Vagina (tissue), 2 donors: ENCODE results near the gene RGS17. TPM values are rescaled to one million over a fixed set of nuclear protein-coding genes. Genes with fewer than 3 reads are reported as not detected.

ENCODE experiments used
- DNase-seq, 2 donors: peaks; one replicate each; pipeline ENCODE4 v3.0.0-alpha.2; 2017; ENCODE audit errors: extremely low spot score in 2 of 2
- H3K27ac ChIP-seq: fragments of 200-600 bp; sonication (generic); one replicate; pipeline ENCODE4 v1.5.1; 2019
- H3K27me3 ChIP-seq: fragments of 200-600 bp; sonication (generic); one replicate; pipeline ENCODE4 v1.5.1; 2019
- H3K36me3 ChIP-seq, 2 donors: fragments of 200-600 bp; sonication (generic); one replicate each; pipeline ENCODE4 v1.5.1; 2017 to 2019
- H3K4me1 ChIP-seq: fragments of 200-600 bp; sonication (generic); one replicate; pipeline ENCODE4 v1.5.1; 2019
- H3K4me3 ChIP-seq, 2 donors: fragments of 200-600 bp; sonication (generic); 1 replicate in 1 of 2; 2 replicates in 1 of 2; pipeline ENCODE4 v1.5.1; 2016 to 2019
- H3K9me3 ChIP-seq: fragments of 200-600 bp; sonication (generic); one replicate; pipeline ENCODE4 v1.5.1; 2019
- POLR2A ChIP-seq, 2 donors: fragments of 450-650 bp; IDR thresholded peaks; one replicate each; pipeline ENCODE4 v1.6.1; 2017; ENCODE audit warnings: antibody characterized with exemption in 2 of 2, mild to moderate bottlenecking in 2 of 2, moderate library complexity in 2 of 2
- POLR2AphosphoS5 ChIP-seq, 2 donors: sonication (generic); formaldehyde crosslinking; IDR thresholded peaks; one replicate each; pipeline ENCODE4 v1.9.0; 2017; ENCODE audit warnings: antibody characterized with exemption in 2 of 2, mild to moderate bottlenecking in 2 of 2, low read depth in 1 of 2; ENCODE audit not compliant: insufficient read depth in 1 of 2
- intact Hi-C: fragments of 100-400 bp; cut with DNase I; formaldehyde crosslinking; loops from one replicate; pipeline ENCODE4 v1.15.1; 2023
- total RNA-seq: library from RNA; depleted of rRNA; stranded (reverse); fragments of >200 nt; gene quantifications from one replicate; pipeline ENCODE4 v1.2.3, GENCODE V29; 2016
- TF ChIP-seq, protein P1 (sequence below), 3 experiments: fragments of 450-650 bp in 2 of 3; fragments of 200-600 bp in 1 of 3; sonication (generic) in 1 of 3; IDR thresholded peaks; one replicate each; pipeline ENCODE4 v1.5.1; 2017 to 2019; ENCODE audit warnings: antibody characterized with exemption in 3 of 3, mild to moderate bottlenecking in 2 of 3, moderate library complexity in 2 of 3

RGS17 gene
- total RNA-seq, 1 donor from 2014 or later: 0.25 TPM

DNA sequence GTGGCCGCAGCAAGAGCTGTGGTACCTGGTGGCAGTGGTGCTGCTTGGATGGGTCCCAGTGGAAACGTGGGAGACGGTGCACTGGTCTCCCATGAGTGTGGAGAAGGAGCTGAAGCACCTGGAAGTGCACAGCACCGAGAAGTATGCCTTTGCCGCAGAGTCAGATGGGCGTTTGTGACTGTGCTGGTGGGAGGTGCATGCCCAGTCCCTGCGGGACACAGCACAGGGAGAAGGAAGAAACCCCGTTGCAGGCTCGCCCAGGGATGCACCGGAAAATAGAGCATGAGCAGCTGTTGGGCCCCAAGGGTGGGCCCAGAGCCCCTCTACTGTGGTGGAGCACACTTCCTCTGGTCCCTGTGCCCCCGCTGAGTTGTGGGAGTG is 19.3 kb upstream of the RGS17 start:
- Histone ChIP-seq H3K4me1 (no peaks in the 10 kb centered on the region), H3K4me3 (no peak overlapping the region), H3K36me3 (no peaks in the 10 kb centered on the region), H3K27ac (no peak overlapping the region), H3K9me3 (no peaks in the 10 kb centered on the region), H3K27me3 (no peaks in the 10 kb centered on the region)
- intact Hi-C loops: no loop called here
- no peak for DNase-seq
- TF ChIP-seq, protein P1, sequence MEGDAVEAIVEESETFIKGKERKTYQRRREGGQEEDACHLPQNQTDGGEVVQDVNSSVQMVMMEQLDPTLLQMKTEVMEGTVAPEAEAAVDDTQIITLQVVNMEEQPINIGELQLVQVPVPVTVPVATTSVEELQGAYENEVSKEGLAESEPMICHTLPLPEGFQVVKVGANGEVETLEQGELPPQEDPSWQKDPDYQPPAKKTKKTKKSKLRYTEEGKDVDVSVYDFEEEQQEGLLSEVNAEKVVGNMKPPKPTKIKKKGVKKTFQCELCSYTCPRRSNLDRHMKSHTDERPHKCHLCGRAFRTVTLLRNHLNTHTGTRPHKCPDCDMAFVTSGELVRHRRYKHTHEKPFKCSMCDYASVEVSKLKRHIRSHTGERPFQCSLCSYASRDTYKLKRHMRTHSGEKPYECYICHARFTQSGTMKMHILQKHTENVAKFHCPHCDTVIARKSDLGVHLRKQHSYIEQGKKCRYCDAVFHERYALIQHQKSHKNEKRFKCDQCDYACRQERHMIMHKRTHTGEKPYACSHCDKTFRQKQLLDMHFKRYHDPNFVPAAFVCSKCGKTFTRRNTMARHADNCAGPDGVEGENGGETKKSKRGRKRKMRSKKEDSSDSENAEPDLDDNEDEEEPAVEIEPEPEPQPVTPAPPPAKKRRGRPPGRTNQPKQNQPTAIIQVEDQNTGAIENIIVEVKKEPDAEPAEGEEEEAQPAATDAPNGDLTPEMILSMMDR (IDR thresholded peaks at IDR 0.05): no peak
- TF ChIP-seq POLR2AphosphoS5 (IDR thresholded peaks at IDR 0.05; ENCODE audit: insufficient read depth in 1 of 2, low read depth in 1 of 2): no peak
- no peak for TF ChIP-seq POLR2A (IDR thresholded peaks at IDR 0.05)

- H3K27ac ChIP-seq: no peak overlapping the region
- no peak for TF ChIP-seq POLR2A (IDR thresholded peaks at IDR 0.05)
- TF ChIP-seq POLR2AphosphoS5 (IDR thresholded peaks at IDR 0.05; ENCODE audit: insufficient read depth in 1 of 2, low read depth in 1 of 2): no peak
- TF ChIP-seq, protein P1 (IDR thresholded peaks at IDR 0.05): no peak
These were observed 18.8 kb upstream of the RGS17 start for GRCh38 chr6:153149891-153150290.

GRCh38 chr6:153146413-153146812 is 15.3 kb upstream of the RGS17 start:
- TF ChIP-seq POLR2AphosphoS5 (IDR thresholded peaks at IDR 0.05; ENCODE audit: insufficient read depth in 1 of 2, low read depth in 1 of 2) (no peak), POLR2A (IDR thresholded peaks at IDR 0.05) (no peak)
- TF ChIP-seq, protein P1 (IDR thresholded peaks at IDR 0.05): no peak
- no peak for DNase-seq
- H3K27ac ChIP-seq: no peak overlapping the region
- H3K4me3 ChIP-seq: no peak overlapping the region
- H3K4me1 ChIP-seq: no peaks in the 10 kb centered on the region
- no peaks in the 10 kb centered on the region for H3K36me3 ChIP-seq
- H3K9me3 ChIP-seq: no peaks in the 10 kb centered on the region
- H3K27me3 ChIP-seq: no peaks in the 10 kb centered on the region
- intact Hi-C loops: no loop called here

More at GRCh38 chr6:153149891-153150290, 18.8 kb upstream of the RGS17 start:
- no peak for DNase-seq
- no peaks in the 10 kb centered on the region for H3K9me3 ChIP-seq
- no peaks in the 10 kb centered on the region for H3K36me3 ChIP-seq
- no peaks in the 10 kb centered on the region for H3K4me1 ChIP-seq
- H3K27me3 ChIP-seq: no peaks in the 10 kb centered on the region
- no peak overlapping the region for H3K4me3 ChIP-seq
- intact Hi-C loops: no loop called here

DNA sequence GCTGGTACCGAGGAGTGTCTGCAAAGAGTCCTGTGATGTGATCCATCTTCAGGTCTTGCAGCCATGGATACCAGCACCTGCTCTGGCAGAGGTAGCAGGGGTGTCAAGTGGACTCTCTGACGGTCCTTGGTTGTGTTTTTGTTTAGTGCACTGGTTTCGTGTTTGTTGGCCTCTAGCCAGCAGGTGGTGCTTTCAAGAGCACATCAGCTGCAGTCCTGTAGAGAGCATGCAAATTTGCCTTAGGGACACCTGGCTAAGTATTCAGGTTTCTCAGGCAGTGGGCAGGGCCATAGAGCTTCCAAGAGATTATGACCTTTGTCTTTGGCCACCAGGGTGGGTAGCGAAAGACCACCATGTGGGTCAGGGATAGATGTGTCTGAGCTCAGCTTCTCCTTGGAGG is 14.5 kb upstream of the RGS17 start:
- Histone ChIP-seq H3K9me3 (no peaks in the 10 kb centered on the region), H3K27ac (no peak overlapping the region), H3K4me1 (no peaks in the 10 kb centered on the region), H3K27me3 (no peaks in the 10 kb centered on the region), H3K36me3 (no peaks in the 10 kb centered on the region), H3K4me3 (no peak overlapping the region)
- intact Hi-C loops: no loop called here
- DNase-seq: no peak
- TF ChIP-seq POLR2AphosphoS5 (IDR thresholded peaks at IDR 0.05; ENCODE audit: insufficient read depth in 1 of 2, low read depth in 1 of 2) (no peak), POLR2A (IDR thresholded peaks at IDR 0.05) (no peak)
- TF ChIP-seq, protein P1 (IDR thresholded peaks at IDR 0.05): no peak

- Histone ChIP-seq H3K4me1 (no peaks in the 10 kb centered on the region), H3K9me3 (no peaks in the 10 kb centered on the region), H3K36me3 (no peaks in the 10 kb centered on the region), H3K27ac (no peak overlapping the region), H3K4me3 (no peak overlapping the region), H3K27me3 (no peaks in the 10 kb centered on the region)
- intact Hi-C loops: no loop called here
- TF ChIP-seq, protein P1 (IDR thresholded peaks at IDR 0.05): no peak
- TF ChIP-seq POLR2A (IDR thresholded peaks at IDR 0.05) (no peak), POLR2AphosphoS5 (IDR thresholded peaks at IDR 0.05; ENCODE audit: insufficient read depth in 1 of 2, low read depth in 1 of 2) (no peak)
- no peak for DNase-seq
These were observed 12.1 kb upstream of the RGS17 start for GRCh38 chr6:153143200-153143599.
